Gastroesophageal sphincter (tissue), 4 donors: ENCODE results near the gene RNF26. TPM values are rescaled to one million over a fixed set of nuclear protein-coding genes. Genes with fewer than 3 reads are reported as not detected.

Experiments
- ATAC-seq: fragments of 150-250 bp; one replicate; pipeline ENCODE4 v1.9.1; 2016; ENCODE audit warnings: mild to moderate bottlenecking, moderate library complexity
- H3K27ac ChIP-seq, 4 donors: fragments of 200-600 bp; sonication (generic) in 3 of 4; 1 replicate in 3 of 4; 2 replicates in 1 of 4; pipeline ENCODE4 v1.5.1; 2016 to 2019
- H3K27me3 ChIP-seq: fragments of 200-600 bp; sonication (generic); one replicate; pipeline ENCODE4 v1.5.1; 2019
- H3K36me3 ChIP-seq, 2 donors: fragments of 200-600 bp; sonication (generic); one replicate each; pipeline ENCODE4 v1.5.1; 2019; ENCODE audit warnings: control low read depth in 1 of 2
- H3K4me1 ChIP-seq, 3 donors: fragments of 200-600 bp; sonication (generic); 1 replicate in 2 of 3; 2 replicates in 1 of 3; pipeline ENCODE4 v1.5.1; 2016 to 2019; ENCODE audit warnings: control low read depth in 2 of 3
- H3K4me3 ChIP-seq, 2 donors: fragments of 200-600 bp; sonication (generic); one replicate each; pipeline ENCODE4 v1.5.1; 2019; ENCODE audit warnings: mild to moderate bottlenecking in 1 of 2, moderate library complexity in 1 of 2
- H3K9me3 ChIP-seq, 3 donors: fragments of 200-600 bp; sonication (generic); one replicate each; pipeline ENCODE4 v1.5.1; 2017 to 2019; ENCODE audit warnings: control low read depth in 2 of 3
- EP300 ChIP-seq: sonication (generic); formaldehyde crosslinking; IDR thresholded peaks from one replicate; pipeline ENCODE4 v1.6.1; 2017; ENCODE audit warnings: antibody characterized with exemption, mild to moderate bottlenecking
- POLR2A ChIP-seq, 2 donors: fragments of 450-650 bp; IDR thresholded peaks; one replicate each; pipeline ENCODE4 v1.6.1; 2017; ENCODE audit warnings: antibody characterized with exemption in 2 of 2, mild to moderate bottlenecking in 2 of 2, moderate library complexity in 1 of 2
- POLR2AphosphoS5 ChIP-seq: sonication (generic); formaldehyde crosslinking; IDR thresholded peaks from one replicate; pipeline ENCODE4 v1.6.1; 2017; ENCODE audit warnings: antibody characterized with exemption
- WGBS, 2 donors: methylation state at CpG; one replicate each; pipeline ENCODE4 v1.1.5; 2018; ENCODE audit warnings: low coverage in 1 of 2; 5-methylcytosine and 5-hydroxymethylcytosine counted together
- total RNA-seq, 4 donors: library from RNA; depleted of rRNA; stranded (reverse); fragments of >200 nt; gene quantifications; one replicate each; pipeline ENCODE4 v1.1.0, GENCODE V29; 2016
- TF ChIP-seq, protein P1 (sequence below), 4 experiments: fragments of 200-600 bp in 2 of 4; fragments of 450-650 bp in 2 of 4; sonication (generic) in 1 of 4; IDR thresholded peaks; one replicate each; pipeline ENCODE4 v1.5.1; 2017 to 2019; ENCODE audit warnings: antibody characterized with exemption in 4 of 4, mild to moderate bottlenecking in 2 of 4, moderate library complexity in 2 of 4

RNF26 gene
- total RNA-seq, 4 donors from 2014 or later, result 13.0 to 39.6 (median 17.1) TPM

- ATAC-seq, result no peak
- no peaks in the 10 kb centered on the region for H3K9me3 ChIP-seq
- no peaks in the 10 kb centered on the region for H3K36me3 ChIP-seq
- H3K4me3 ChIP-seq, result no peak overlapping the region
- no CpG with 5 or more reads among the region's 12 CpGs for WGBS, 2 donors
- TF ChIP-seq POLR2A (IDR thresholded peaks at IDR 0.05), result no peak
- no peak for TF ChIP-seq POLR2AphosphoS5
- TF ChIP-seq, protein P1, sequence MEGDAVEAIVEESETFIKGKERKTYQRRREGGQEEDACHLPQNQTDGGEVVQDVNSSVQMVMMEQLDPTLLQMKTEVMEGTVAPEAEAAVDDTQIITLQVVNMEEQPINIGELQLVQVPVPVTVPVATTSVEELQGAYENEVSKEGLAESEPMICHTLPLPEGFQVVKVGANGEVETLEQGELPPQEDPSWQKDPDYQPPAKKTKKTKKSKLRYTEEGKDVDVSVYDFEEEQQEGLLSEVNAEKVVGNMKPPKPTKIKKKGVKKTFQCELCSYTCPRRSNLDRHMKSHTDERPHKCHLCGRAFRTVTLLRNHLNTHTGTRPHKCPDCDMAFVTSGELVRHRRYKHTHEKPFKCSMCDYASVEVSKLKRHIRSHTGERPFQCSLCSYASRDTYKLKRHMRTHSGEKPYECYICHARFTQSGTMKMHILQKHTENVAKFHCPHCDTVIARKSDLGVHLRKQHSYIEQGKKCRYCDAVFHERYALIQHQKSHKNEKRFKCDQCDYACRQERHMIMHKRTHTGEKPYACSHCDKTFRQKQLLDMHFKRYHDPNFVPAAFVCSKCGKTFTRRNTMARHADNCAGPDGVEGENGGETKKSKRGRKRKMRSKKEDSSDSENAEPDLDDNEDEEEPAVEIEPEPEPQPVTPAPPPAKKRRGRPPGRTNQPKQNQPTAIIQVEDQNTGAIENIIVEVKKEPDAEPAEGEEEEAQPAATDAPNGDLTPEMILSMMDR (IDR thresholded peaks at IDR 0.05), result no peak
- no peak for TF ChIP-seq EP300
- peaks cover 0 to 14% (median 7%) of the 10 kb centered on the region in 3 donors for H3K4me1 ChIP-seq
- H3K27me3 ChIP-seq, result no peaks in the 10 kb centered on the region
- H3K27ac ChIP-seq, result no peak overlapping the region
Observed at GRCh38 chr11:119345685-119346084, 11.4 kb downstream of the RNF26 start.

- TF ChIP-seq POLR2AphosphoS5 (no peak), EP300 (no peak), POLR2A (IDR thresholded peaks at IDR 0.05) (no peak)
- TF ChIP-seq, protein P1 (IDR thresholded peaks at IDR 0.05), result no peak
- no peak for ATAC-seq
- Histone ChIP-seq H3K9me3 (no peaks in the 10 kb centered on the region), H3K27me3 (no peaks in the 10 kb centered on the region), H3K27ac (peak within 1 kb of the TSS in 1 of 4 donors; percentile 15), H3K4me3 (no peak within 1 kb of the TSS), H3K4me1 (peaks cover 0 to 6% (median 0%) of the 10 kb centered on the region in 3 donors), H3K36me3 (no peaks in the 10 kb centered on the region)
- WGBS, 2 donors, result 31 to 50% methylated on average over 2 to 3 of the region's 6 CpGs
Observed at GRCh38 chr11:119346605-119347004, 12.3 kb downstream of the RNF26 start, which contains the start of gene MFRP. TSS of gene MFRP (minus strand) at chr11:119346705. CDS start at chr11:119346513, 192 bp downstream.

DNA sequence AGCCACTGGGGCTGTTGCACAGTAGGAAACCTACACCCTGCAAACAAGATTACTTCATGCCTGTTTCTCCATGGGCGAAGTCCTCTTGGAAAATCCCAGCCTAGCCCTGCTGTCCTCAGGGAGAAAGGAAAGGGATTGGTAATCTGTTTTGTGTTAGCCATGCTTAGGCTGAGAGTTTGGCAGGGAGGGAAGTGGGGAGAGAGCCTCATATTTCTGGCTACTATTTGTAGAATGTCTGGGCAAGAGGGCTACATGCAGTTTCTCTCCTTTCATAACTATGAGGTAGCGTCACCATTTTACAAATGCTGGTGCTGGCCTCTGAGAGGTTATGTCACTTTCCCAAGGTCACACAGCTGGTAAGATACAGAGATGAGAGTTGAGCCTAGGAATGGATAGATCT is 12.9 kb downstream of the RNF26 start:
- Histone ChIP-seq H3K4me3 (no peak overlapping the region), H3K36me3 (no peaks in the 10 kb centered on the region), H3K9me3 (no peaks in the 10 kb centered on the region), H3K27me3 (no peaks in the 10 kb centered on the region), H3K27ac (peak overlapping the region in 1 of 4 donors; percentile 15), H3K4me1 (peaks cover 0 to 8% (median 0%) of the 10 kb centered on the region in 3 donors)
- no peak for TF ChIP-seq POLR2AphosphoS5
- TF ChIP-seq EP300, result no peak
- TF ChIP-seq POLR2A (IDR thresholded peaks at IDR 0.05), result no peak
- TF ChIP-seq, protein P1 (IDR thresholded peaks at IDR 0.05), result no peak
- 80% methylated on average over 2 of the region's 2 CpGs; no CpG with 5 or more reads in 1 of the 2 donors for WGBS, 2 donors
- ATAC-seq, result peak; percentile 68

DNA sequence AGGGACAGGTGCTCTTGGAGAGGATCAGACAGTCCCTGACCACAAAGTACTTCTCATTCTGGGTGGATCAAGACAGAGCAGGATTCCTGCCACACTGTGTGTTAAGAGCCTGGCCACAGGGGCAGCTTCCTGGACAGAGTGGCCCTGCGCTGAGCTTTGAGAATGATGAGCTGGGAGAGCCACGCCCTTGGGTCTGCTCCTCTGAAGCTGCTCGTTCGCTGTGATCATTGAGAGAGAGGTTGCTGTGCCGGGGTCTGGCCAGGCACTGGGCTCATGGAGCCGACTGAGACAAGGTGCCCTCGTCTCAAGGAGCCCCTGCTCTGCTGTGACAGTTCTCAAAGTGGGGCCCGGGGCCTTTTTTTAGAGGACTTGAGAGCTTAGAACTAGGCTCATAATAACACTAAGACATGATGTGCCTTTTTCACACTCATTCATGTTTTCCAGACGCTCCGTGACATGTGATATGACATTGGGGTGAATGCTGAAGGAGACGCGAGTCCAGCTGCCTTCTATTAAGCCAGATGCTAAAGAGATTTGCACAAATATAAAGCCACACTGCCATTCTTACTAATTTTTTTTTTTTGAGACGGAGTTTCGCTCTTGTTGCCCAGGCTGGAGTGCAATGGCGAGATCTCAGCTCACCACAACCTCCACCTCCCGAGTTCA is 13.7 kb downstream of the RNF26 start:
- Histone ChIP-seq H3K4me1 (peaks cover 0 to 16% (median 4%) of the 10 kb centered on the region in 3 donors), H3K4me3 (no peak overlapping the region), H3K36me3 (no peaks in the 10 kb centered on the region), H3K9me3 (no peaks in the 10 kb centered on the region), H3K27me3 (no peaks in the 10 kb centered on the region), H3K27ac (peak overlapping the region in 1 of 4 donors; percentile 15)
- TF ChIP-seq POLR2AphosphoS5 (no peak), EP300 (no peak)
- TF ChIP-seq, protein P1 (IDR thresholded peaks at IDR 0.05), result no peak
- WGBS, 2 donors, result 72% methylated on average over 11 of the region's 16 CpGs; no CpG with 5 or more reads in 1 of the 2 donors
- no peak for ATAC-seq

DNA sequence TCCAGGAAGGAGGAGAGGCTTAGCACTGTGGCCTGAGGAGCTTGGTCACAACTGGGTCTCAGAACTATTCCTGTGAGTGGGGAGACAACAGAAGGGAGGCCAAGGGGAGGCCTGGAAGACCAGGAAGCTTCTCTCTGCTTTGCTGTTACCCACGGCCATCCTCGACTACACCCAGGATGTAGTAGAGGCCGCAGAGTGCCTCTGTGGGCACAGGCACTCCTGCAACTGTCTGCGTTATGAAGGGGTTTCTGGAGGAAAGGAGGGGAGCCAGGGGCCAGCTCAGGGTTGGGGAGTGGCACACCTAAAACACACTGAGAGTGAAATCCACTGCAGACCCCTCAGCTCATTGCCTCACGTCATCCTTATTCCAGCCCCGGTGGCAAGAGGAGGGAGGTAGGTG is 16.0 kb downstream of the RNF26 start:
- Histone ChIP-seq H3K4me3 (no peak overlapping the region), H3K9me3 (no peaks in the 10 kb centered on the region), H3K36me3 (peaks cover 0 to 2% of the 10 kb centered on the region in 2 donors), H3K27ac (no peak overlapping the region), H3K4me1 (peaks cover 0 to 23% (median 6%) of the 10 kb centered on the region in 3 donors), H3K27me3 (no peaks in the 10 kb centered on the region)
- TF ChIP-seq POLR2AphosphoS5, result no peak
- no peak for TF ChIP-seq EP300
- TF ChIP-seq, protein P1 (IDR thresholded peaks at IDR 0.05), result no peak
- no peak for TF ChIP-seq POLR2A (IDR thresholded peaks at IDR 0.05)
- no peak for ATAC-seq
- 93 to 100% methylated on average over 1 to 3 of the region's 6 CpGs for WGBS, 2 donors
